HCEC 1CT (cell line): ENCODE data around the gene ME2.
"Not testable (repeated sequence)": the region's sequence is repeated elsewhere in the genome, so short reads cannot be mapped to it uniquely, and the experiment has no call there.

Experiments used
- DNase-seq: peaks from one replicate; pipeline ENCODE4 v3.0.0-alpha.2; 2017

Gene ME2

GRCh38 chr18:50862401-50862800 is 16.5 kb upstream of the ME2 start:
- DNase-seq: no peak

- DNase-seq: no peak
Observed at GRCh38 chr18:50863840-50864375, 15.0 kb upstream of the ME2 start.

GRCh38 chr18:50866765-50867164 is 12.2 kb upstream of the ME2 start:
- peak; percentile 20 for DNase-seq

- DNase-seq: no peak
Observed at GRCh38 chr18:50869150-50869549, 9.8 kb upstream of the ME2 start.

GRCh38 chr18:50870138-50870845 is 8.6 kb upstream of the ME2 start:
- peak; percentile 74 for DNase-seq

- peak; percentile 5 for DNase-seq
Observed at GRCh38 chr18:50871846-50872245, 7.1 kb upstream of the ME2 start.

- no peak for DNase-seq
Observed at GRCh38 chr18:50875966-50876536, 2.9 kb upstream of the ME2 start.

GRCh38 chr18:50877545-50878265 is 1.2 kb upstream of the ME2 start:
- no peak for DNase-seq

- DNase-seq: peak; percentile 40
Observed at GRCh38 chr18:50879302-50880118, 592 bp downstream of the ME2 start.

GRCh38 chr18:50880119-50880465 is 1.2 kb downstream of the ME2 start:
- no peak for DNase-seq

GRCh38 chr18:50880944-50881343 is 2.0 kb downstream of the ME2 start:
- DNase-seq: not testable (repeated sequence)

- DNase-seq: no peak
Observed at GRCh38 chr18:50886929-50887328, 8.0 kb downstream of the ME2 start.

GRCh38 chr18:50895350-50896045 is 16.6 kb downstream of the ME2 start:
- no peak for DNase-seq

- no peak for DNase-seq
Observed at GRCh38 chr18:50896093-50896492, 17.2 kb downstream of the ME2 start.

GRCh38 chr18:50898919-50899318 is 20.0 kb downstream of the ME2 start:
- no peak for DNase-seq

GRCh38 chr18:50902797-50903196 is 23.9 kb downstream of the ME2 start:
- no peak for DNase-seq

GRCh38 chr18:50906843-50907242 is 27.9 kb downstream of the ME2 start:
- no peak for DNase-seq

GRCh38 chr18:50909261-50909660 is 30.3 kb downstream of the ME2 start:
- no peak for DNase-seq

- no peak for DNase-seq
Observed at GRCh38 chr18:50911006-50911405, 32.1 kb downstream of the ME2 start.

GRCh38 chr18:50917021-50917420 is 38.1 kb downstream of the ME2 start:
- no peak for DNase-seq

GRCh38 chr18:50918153-50918552 is 39.2 kb downstream of the ME2 start:
- no peak for DNase-seq

GRCh38 chr18:50924372-50924771 is 45.5 kb downstream of the ME2 start:
- no peak for DNase-seq

GRCh38 chr18:50926521-50926920 is 47.6 kb downstream of the ME2 start:
- no peak for DNase-seq
